K562 (cell line): ENCODE results near the gene IRX1.

ENCODE experiments used
- E4F1 ChIP-seq: fragments of 250-450 bp; sonication (Bioruptor Pico); IDR thresholded peaks from 2 replicates; pipeline ENCODE4 v1.5.0; 2021; ENCODE audit warnings: mild to moderate bottlenecking, borderline replicate concordance
- HCFC1 ChIP-seq: IDR thresholded peaks from 2 replicates; pipeline ENCODE4 v1.6.1; 2012; ENCODE audit warnings: low read depth, low read length, improper control_type of control experiment
- NFE2L1 ChIP-seq: fragments of 450-650 bp; IDR thresholded peaks from 2 replicates; pipeline ENCODE4 v1.6.1; 2016; ENCODE audit warnings: missing genetic modification characterization, low read depth, mild to moderate bottlenecking, missing compliant biosample characterization, moderate library complexity, borderline replicate concordance

GRCh38 chr5:3600106-3601060 lies 4.8 kb downstream of the IRX1 start:
- TF ChIP-seq HCFC1 (no peak), E4F1 (CRISPR knock-in tag) (no peak), NFE2L1 (tag) (no peak)
